Stomach (tissue), 4 donors: Measurements from ENCODE around the gene SPEF1.

Experiments
- POLR2A ChIP-seq, 4 donors: fragments of 450-650 bp; IDR thresholded peaks; one replicate each; pipeline ENCODE4 v1.6.1; 2016; ENCODE audit warnings: antibody characterized with exemption in 4 of 4, control low read depth in 2 of 4, mild to moderate bottlenecking in 1 of 4, moderate library complexity in 1 of 4
- TF ChIP-seq, protein P1 (sequence below), 7 experiments: fragments of 450-650 bp in 4 of 7; fragments of 200-600 bp in 3 of 7; sonication (generic) in 3 of 7; IDR thresholded peaks; one replicate each; pipeline ENCODE4 v1.5.1; 2016 to 2019; ENCODE audit warnings: antibody characterized with exemption in 7 of 7, control low read depth in 2 of 7, mild to moderate bottlenecking in 1 of 7

DNA sequence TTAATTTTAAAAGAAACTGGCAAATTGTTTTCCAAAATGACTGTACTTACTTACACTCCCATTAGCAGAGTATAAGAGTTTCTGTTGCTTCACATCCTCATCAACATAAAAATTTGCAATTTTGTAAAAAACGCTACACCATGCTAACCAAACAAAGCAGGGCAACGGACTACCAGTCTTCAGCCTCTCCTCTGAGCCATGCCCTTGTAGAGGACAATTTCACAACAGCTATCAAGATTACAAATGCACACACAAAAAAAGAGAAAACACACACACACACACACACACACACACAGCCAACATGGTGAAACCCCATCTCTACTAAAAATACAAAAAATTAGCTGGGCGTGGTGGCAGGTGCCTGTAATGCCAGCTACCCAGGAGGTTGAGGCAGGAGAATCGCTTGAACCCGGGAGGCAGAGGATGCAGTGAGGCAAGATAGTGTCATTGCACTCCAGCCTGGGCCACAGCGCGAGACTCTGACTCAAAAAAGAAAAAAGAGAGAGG, 9.6 kb downstream of the SPEF1 start:
- TF ChIP-seq, protein P1, sequence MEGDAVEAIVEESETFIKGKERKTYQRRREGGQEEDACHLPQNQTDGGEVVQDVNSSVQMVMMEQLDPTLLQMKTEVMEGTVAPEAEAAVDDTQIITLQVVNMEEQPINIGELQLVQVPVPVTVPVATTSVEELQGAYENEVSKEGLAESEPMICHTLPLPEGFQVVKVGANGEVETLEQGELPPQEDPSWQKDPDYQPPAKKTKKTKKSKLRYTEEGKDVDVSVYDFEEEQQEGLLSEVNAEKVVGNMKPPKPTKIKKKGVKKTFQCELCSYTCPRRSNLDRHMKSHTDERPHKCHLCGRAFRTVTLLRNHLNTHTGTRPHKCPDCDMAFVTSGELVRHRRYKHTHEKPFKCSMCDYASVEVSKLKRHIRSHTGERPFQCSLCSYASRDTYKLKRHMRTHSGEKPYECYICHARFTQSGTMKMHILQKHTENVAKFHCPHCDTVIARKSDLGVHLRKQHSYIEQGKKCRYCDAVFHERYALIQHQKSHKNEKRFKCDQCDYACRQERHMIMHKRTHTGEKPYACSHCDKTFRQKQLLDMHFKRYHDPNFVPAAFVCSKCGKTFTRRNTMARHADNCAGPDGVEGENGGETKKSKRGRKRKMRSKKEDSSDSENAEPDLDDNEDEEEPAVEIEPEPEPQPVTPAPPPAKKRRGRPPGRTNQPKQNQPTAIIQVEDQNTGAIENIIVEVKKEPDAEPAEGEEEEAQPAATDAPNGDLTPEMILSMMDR (IDR thresholded peaks at IDR 0.05), result no peak
- no peak for TF ChIP-seq POLR2A (IDR thresholded peaks at IDR 0.05)
